ENCODE measurements around the gene R3HCC1L.

DNA sequence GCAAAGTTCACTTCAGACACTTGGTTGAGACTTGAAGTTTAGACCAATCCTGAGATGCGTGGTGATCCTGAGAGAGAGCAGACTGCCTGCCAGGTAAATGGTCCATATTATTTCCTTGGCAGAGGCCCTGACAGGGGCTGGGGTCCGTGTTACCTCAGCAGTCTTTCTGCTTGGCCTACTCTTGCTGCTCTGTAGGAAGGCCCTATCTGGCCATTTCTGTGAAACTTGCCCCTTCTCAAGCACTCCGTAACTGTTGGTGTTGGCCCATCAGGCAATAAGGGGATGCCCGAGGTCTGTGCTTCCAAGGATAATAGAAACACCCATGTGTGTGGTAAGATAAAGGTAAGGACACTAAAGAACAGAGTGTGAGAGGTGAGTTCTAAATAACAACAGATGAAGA lies 113.6 kb downstream of the R3HCC1L start:
- no peak for TF ChIP-seq CTCF (conservative IDR thresholded peaks at IDR 0.05; ENCODE audit: low read depth, low read length)
- no peak for TF ChIP-seq FOS (IDR thresholded peaks at IDR 0.05; ENCODE audit: low read depth, low read length)
- TF ChIP-seq POLR2A (IDR thresholded peaks at IDR 0.05; ENCODE audit: low read depth, low read length), result no peak
- no peak for TF ChIP-seq MXI1 (IDR thresholded peaks at IDR 0.05; ENCODE audit: borderline replicate concordance, low read depth, low read length)
- no peak for TF ChIP-seq RFX5 (IDR thresholded peaks at IDR 0.05; ENCODE audit: low read depth, low read length)
